H1 (cell line): ENCODE results near the gene RFX3. TPM values are rescaled to one million over a fixed set of nuclear protein-coding genes. Genes with fewer than 3 reads are reported as not detected.

Experiments
- ASH2L ChIP-seq: fragments of 200-600, 300-600 bp; sonication (generic); IDR thresholded peaks from one replicate; pipeline ENCODE4 v1.7.1; 2017; ENCODE audit warnings: low read length
- BRCA1 ChIP-seq: IDR thresholded peaks from 2 replicates; pipeline ENCODE4 v1.6.1; 2012; ENCODE audit warnings: low read depth, low read length, improper control_type of control experiment
- EGR1 ChIP-seq: IDR thresholded peaks from 2 replicates; pipeline ENCODE4 v1.6.1; 2011; ENCODE audit warnings: low read depth, low read length, borderline replicate concordance
- POU5F1 ChIP-seq: IDR thresholded peaks from 2 replicates; pipeline ENCODE4 v1.6.1; 2011; ENCODE audit warnings: low read depth, mild to moderate bottlenecking, low read length, moderate library complexity
- RBBP5 ChIP-seq: IDR thresholded peaks from 2 replicates; pipeline ENCODE4 v1.7.1; 2012; ENCODE audit warnings: low read depth, mild to moderate bottlenecking, inconsistent platforms, low read length, moderate library complexity, borderline replicate concordance
- SIRT6 ChIP-seq: IDR thresholded peaks from one replicate; pipeline ENCODE4 v1.7.1; 2012; ENCODE audit warnings: low read length, inconsistent platforms
- TCF12 ChIP-seq: IDR thresholded peaks from 2 replicates; pipeline ENCODE4 v1.6.1; 2011; ENCODE audit warnings: low read depth, mild to moderate bottlenecking, low read length
- USF2 ChIP-seq: IDR thresholded peaks from 2 replicates; pipeline ENCODE4 v1.6.1; 2011; ENCODE audit warnings: low read length, improper control_type of control experiment
- polyA plus RNA-seq, 7 experiments: library from polyadenylated mRNA; depleted of rRNA in 3 of 7; stranded (reverse) in 5 of 7; unstranded in 2 of 7; fragments of >200 nt in 5 of 7; fragments of 200-250 nt in 2 of 7; gene quantifications; 1 replicate in 5 of 7; 2 replicates in 1 of 7; 4 replicates in 1 of 7; pipeline versions ENCODE4 v1.2.1 to v1.2.3, GENCODE V29; 2011 to 2013; ENCODE audit warnings: missing spikeins in 2 of 7, mixed read lengths in 2 of 7
- total RNA-seq: library from RNA; stranded (reverse); fragmentation: NEBNext Ultra II Directional; extraction: Animal tissue kit (Norgen Biotek cat#: 25700); gene quantifications from 2 replicates; pipeline ENCODE4 v1.2.1, GENCODE V29; 2021

The RFX3 gene
- total and polyA plus RNA-seq, 2 of the 8 experiments (the other 6 are each of a cell fraction or from before 2014, with no cell fraction given), result 4.9 to 22.6 TPM

- TF ChIP-seq USF2 (no peak), ASH2L (no peak), BRCA1 (no peak), POU5F1 (no peak), SIRT6 (no peak), EGR1 (no peak), TCF12 (no peak), RBBP5 (no peak)
Measured at GRCh38 chr9:3447143-3447542, 78.7 kb downstream of the RFX3 start (continued).
